Measurements from ENCODE around the gene COQ8A.

DNA sequence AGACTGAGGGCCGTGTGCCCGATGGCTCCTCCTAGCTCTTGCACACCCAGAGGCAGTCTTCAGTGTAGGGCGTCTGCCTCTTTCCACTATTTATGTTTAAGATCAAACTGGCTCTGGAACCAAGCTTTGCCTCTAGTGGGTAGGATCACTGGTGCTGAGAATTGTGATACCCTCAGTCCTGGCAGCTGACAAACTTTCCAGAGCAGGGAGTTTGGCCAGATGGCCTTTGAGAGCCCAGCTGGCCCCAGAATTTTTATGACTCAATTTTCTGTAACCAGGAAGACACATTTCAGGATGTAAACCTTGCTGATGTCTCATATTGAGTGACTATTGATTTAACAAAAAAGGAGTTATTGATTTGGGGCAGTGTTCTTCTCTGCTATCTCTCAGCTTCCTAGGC is 6.7 kb downstream of the COQ8A start:
- TF ChIP-seq, protein P1, sequence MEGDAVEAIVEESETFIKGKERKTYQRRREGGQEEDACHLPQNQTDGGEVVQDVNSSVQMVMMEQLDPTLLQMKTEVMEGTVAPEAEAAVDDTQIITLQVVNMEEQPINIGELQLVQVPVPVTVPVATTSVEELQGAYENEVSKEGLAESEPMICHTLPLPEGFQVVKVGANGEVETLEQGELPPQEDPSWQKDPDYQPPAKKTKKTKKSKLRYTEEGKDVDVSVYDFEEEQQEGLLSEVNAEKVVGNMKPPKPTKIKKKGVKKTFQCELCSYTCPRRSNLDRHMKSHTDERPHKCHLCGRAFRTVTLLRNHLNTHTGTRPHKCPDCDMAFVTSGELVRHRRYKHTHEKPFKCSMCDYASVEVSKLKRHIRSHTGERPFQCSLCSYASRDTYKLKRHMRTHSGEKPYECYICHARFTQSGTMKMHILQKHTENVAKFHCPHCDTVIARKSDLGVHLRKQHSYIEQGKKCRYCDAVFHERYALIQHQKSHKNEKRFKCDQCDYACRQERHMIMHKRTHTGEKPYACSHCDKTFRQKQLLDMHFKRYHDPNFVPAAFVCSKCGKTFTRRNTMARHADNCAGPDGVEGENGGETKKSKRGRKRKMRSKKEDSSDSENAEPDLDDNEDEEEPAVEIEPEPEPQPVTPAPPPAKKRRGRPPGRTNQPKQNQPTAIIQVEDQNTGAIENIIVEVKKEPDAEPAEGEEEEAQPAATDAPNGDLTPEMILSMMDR (IDR thresholded peaks at IDR 0.05): no peak
- TF ChIP-seq POLR2A (IDR thresholded peaks at IDR 0.05): no peak
